NCI-H2107 (cell line): ENCODE results near the gene NTNG2.
"Not testable (repeated sequence)": the region's sequence is repeated elsewhere in the genome, so short reads cannot be mapped to it uniquely, and the experiment has no call there.

Experiments used
- DNase-seq: peaks from one replicate; lab custom pipeline; 2025; lab: John Stamatoyannopoulos, UW

NTNG2 gene

DNA sequence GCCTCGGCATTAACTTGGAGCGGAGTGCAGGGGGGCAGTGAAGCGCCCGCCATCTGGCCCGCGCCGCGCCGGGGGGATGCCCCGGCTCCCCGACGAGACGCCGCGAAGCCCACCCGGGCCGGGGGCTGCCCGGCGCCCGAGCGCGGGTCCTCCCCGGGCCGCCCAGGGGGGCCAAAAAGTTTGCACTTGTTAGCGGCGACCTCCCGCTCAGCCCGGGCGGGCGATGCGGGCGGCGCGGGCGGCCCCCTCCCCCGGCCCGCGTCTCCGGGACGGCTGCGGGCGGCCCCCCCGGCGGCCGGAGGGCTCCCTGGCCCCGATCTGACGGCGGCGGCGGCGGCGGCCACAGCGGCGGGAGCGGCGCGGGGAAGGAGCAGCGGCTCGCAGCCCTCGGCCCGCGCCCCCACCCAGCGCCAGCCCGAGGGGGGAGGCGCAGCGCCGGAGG, at the start of gene NTNG2:
Gene NTNG2 (plus strand): TSS at position 316 of the 442 bp plus-strand sequence. CDS start 4,774 bp downstream, outside the sequence.
- no peak for DNase-seq

DNA sequence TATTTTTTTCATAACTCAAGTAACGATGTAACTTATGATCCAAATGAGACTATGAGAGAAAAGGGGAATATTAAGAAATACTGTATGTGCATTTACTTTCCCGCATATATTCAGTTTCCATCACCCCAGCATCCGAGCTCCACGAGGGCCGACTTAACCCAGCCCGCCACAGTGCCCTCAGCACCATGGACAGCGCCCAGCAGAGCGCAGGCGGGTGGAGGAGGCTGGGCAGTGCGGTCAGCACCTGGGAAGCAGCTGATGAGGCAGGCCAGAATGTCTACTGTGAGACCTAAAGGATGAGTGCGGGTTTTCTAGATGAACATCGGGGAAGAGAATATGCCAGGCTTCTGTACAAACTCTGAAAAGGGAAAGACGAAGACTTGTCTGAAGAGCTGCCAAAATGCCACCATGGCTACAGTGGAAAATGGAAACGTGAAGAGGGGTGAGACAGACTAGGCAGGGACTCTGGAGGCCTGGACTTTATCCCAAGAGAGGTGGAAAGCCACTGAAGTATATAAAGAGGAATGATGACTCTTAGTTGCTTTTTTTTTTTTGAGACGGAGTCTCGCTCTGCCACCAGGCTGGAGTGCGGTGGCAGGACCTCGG, 47.7 kb upstream of the NTNG2 start:
- no peak for DNase-seq

DNA sequence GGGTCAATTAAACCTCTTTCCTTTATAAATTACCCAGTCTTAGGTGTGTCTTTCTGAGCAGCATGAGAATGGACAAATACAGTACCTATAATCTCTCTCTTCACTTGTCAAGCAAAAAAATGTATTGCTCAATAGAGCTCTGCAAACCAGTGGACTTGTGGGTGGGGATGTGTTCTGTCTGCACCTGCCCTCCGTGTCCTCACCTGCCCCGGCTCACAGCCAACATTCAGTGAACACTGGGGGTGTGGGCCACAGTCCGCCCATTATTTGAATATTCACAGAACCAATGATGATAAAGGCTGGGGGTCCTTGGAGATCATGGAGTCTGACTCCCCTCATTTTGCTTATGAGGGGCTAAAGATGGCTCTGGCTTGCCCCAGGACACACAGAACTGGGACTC, 45.3 kb upstream of the NTNG2 start:
- no peak for DNase-seq

- DNase-seq: no peak
Observed at GRCh38 chr9:132117694-132118093, 44.2 kb upstream of the NTNG2 start.

GRCh38 chr9:132121021-132121420, 40.8 kb upstream of the NTNG2 start:
- DNase-seq: no peak

DNA sequence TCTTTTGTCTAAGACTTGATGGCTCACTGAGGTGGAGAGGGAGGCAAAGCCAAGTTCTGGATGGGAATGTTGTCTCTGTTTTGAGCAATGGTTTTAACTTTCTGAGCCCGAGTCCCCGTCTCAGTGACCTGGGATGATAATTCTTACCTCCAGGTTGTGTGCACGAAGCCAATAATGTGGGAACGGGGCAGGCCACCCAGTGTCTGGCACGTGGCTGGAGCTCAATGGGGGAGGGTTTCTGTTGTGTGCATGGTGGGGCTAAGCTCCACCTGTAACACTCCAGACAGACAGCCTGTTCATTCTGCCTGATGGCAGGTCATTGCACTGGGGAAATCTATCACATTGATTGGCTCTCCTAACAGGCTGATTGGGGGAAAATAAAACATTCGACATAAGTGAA, 37.1 kb upstream of the NTNG2 start:
- no peak for DNase-seq

- DNase-seq: no peak
Observed at GRCh38 chr9:132125361-132125760, 36.5 kb upstream of the NTNG2 start.

GRCh38 chr9:132125944-132126679, 35.7 kb upstream of the NTNG2 start:
- DNase-seq: no peak

DNA sequence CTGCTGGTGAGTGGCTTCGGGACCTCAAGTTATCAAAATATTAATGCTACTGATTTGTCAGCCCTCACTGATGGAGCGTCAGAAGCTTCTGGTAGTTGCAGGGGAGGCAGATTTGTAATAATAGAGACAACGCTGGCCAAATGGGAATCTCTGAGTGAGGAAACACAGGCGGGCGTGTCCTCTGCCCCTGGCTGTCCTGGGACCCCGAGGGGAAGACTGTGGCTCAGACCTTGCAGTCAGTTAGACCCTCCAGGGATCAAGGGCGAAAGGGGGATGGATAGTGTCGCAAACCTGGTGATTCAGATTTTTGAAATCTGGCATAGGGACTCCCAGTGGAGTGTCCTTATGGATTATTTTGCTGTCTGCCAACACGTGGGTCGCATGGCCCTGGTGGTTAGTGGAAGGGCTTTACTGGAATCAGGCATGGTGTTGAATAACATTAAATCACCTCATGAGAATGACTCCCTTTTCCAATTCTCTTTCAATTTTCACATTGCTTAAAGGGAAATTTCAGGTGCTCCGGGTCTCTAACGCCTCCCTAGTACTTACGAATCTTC, 35.1 kb upstream of the NTNG2 start:
- no peak for DNase-seq

GRCh38 chr9:132127888-132128534, 33.8 kb upstream of the NTNG2 start:
- DNase-seq: no peak

DNA sequence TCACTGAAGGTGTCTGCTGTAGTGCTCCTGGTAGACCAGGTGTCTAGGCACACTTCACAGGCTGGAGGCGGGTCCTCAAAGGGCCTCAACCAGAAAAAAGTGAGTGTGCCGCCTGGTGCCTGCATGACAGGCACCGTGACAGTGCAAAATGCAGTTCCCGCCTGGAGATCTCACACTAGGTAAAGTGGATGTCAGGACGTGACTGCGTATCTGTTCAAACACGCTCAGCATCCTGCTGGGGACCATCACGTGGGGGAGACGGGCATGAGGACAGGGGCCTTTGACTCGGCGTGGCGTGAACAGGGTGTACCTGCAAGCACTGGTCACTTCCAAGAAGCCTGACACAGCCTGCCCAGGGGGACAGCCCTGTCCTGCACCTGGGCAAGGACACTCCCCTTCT, 32.3 kb upstream of the NTNG2 start:
- DNase-seq: no peak

GRCh38 chr9:132134085-132134484, 27.8 kb upstream of the NTNG2 start:
- DNase-seq: not testable (repeated sequence)

- no peak for DNase-seq
Observed at GRCh38 chr9:132135456-132135855, 26.4 kb upstream of the NTNG2 start.

GRCh38 chr9:132136151-132136780, 25.6 kb upstream of the NTNG2 start:
- no peak for DNase-seq

- no peak for DNase-seq
Observed at GRCh38 chr9:132141344-132141947, 20.4 kb upstream of the NTNG2 start.

DNA sequence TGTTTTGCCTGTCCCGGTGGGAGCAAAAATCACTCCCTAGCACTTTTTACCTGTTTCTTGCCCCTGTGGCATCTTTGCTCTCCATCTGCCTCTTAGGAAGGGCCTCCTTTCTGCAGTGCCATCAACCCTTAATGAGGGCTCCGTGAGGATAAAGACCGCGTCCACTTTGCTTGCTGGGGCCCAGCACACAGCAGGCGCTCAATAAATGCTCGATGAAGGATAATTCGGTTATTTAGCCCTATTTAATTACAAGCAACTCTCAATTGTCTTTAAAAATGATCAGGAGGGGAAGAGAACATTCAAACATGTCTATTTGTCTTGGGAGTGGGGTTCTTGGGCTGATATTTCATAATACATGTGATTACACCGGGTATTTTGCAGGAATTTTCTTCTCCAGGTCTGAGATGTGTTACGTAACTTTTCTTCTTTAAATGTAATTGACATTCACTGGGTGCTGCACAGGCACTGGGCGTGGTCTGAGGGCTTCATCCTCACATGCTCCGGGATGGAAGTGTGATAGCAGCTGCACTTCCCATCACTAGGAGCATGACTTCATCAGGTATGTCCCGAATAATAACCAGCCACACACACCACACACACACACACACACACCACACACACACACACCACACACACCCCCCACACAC, 19.8 kb upstream of the NTNG2 start:
- peak; percentile 15 for DNase-seq

DNA sequence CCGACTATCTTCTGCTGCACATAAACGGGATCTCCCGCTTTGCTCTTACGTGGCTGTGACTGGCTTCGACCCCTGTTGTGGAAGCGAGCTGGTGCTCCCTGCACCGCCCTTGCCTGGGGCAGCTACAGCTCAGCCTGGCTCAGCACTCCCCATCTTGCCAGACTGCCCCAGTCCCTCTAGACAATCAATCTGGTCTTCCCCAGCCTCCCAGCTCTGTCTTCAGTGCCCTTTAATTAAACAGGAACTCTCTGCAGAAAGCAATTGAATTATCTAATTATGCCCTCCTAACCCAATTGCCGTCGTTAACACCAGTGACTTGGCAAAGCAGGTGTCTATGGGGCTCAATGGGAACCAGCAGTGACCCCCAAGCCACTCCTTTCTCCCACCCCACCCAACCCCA, 18.9 kb upstream of the NTNG2 start:
- no peak for DNase-seq

- no peak for DNase-seq
Observed at GRCh38 chr9:132143359-132143758, 18.5 kb upstream of the NTNG2 start.

DNA sequence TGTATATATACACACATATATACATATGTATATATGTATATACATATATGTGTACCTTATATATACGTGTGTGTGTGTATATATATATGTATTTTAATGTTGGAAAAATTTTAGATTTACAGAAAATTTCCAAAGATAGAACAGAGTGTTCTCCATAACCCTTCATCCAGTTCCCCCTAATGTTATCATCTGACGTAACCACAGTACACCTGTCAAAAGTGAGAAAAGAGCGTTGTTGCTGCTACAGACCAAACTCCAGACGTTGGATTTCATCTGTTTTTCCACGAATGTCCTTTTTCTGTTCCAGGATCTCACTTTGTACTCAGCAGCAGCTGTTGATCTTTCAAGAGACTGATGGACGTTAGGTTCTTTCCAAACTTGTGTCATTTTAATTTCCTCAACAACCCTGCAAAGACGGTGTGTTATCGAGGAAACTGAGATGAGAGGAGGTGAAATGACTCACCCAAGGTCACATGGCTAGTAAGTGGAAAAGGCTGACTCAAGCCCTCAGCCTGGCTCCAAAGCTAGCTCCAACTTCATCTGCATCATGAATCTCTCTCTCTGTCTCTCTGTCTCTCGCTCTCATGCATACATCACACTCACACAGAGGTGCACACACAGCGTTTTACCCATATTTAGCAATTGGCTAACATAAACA, 17.0 kb upstream of the NTNG2 start:
- no peak for DNase-seq

DNA sequence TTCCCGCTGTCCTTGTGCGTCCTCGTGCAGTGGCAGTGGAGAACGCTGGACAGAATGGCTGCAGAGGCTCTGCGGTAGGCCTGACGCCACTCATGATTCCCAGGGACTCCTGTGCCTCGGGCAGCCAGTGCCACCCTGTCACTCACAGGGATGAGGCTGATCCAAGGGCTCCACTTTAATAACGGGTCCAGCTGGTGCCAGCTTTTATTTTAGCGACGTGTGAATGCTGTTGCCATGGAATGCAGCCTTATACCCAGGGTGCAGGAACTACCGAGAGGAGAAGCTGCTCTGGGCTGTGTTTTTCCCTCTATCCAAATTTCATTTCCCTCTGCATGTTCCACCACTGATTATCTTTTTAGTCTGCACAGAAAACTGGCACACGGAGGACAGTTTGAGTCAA, 15.8 kb upstream of the NTNG2 start:
- DNase-seq: no peak

GRCh38 chr9:132146575-132146974, 15.3 kb upstream of the NTNG2 start:
- DNase-seq: no peak
